ENCODE data around the gene PNMT.

PNMT gene, protein sequence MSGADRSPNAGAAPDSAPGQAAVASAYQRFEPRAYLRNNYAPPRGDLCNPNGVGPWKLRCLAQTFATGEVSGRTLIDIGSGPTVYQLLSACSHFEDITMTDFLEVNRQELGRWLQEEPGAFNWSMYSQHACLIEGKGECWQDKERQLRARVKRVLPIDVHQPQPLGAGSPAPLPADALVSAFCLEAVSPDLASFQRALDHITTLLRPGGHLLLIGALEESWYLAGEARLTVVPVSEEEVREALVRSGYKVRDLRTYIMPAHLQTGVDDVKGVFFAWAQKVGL

DNA sequence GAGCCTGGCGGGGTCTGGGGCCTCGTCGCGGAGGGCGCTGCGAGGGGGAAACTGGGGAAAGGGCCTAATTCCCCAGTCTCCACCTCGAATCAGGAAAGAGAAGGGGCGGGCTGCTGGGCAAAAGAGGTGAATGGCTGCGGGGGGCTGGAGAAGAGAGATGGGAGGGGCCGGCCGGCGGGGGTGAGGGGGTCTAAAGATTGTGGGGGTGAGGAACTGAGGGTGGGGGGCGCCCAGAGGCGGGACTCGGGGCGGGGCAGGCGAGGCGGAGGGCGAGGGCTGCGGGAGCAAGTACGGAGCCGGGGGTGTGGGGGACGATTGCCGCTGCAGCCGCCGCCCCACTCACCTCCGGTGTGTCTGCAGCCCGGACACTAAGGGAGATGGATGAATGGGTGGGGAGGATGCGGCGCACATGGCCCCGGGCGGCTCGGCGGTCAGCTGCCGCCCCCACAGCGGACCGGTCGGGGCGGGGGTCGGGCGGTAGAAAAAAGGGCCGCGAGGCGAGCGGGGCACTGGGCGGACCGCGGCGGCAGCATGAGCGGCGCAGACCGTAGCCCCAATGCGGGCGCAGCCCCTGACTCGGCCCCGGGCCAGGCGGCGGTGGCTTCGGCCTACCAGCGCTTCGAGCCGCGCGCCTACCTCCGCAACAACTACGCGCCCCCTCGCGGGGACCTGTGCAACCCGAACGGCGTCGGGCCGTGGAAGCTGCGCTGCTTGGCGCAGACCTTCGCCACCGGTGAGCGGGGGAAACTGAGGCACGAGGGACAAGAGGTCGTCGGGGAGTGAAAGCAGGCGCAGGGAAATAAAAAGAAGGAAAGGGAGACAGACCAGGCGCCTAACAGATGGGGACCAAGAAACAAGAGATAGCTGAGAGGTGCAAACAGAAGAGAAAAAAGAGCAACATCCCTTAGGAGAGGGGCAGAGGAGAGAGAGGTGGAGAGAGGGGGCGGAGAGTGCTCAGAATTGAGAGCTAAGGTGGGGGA, at the start of gene PNMT:
PNMT (plus strand) TSS at position 509 of the 980 bp plus-strand sequence; CDS start at position 532, 23 bp downstream.
- H3K27ac ChIP-seq = no peak within 1 kb of the TSS
- DNase-seq (ENCODE audit: low read depth, low spot score) = no peak

DNA sequence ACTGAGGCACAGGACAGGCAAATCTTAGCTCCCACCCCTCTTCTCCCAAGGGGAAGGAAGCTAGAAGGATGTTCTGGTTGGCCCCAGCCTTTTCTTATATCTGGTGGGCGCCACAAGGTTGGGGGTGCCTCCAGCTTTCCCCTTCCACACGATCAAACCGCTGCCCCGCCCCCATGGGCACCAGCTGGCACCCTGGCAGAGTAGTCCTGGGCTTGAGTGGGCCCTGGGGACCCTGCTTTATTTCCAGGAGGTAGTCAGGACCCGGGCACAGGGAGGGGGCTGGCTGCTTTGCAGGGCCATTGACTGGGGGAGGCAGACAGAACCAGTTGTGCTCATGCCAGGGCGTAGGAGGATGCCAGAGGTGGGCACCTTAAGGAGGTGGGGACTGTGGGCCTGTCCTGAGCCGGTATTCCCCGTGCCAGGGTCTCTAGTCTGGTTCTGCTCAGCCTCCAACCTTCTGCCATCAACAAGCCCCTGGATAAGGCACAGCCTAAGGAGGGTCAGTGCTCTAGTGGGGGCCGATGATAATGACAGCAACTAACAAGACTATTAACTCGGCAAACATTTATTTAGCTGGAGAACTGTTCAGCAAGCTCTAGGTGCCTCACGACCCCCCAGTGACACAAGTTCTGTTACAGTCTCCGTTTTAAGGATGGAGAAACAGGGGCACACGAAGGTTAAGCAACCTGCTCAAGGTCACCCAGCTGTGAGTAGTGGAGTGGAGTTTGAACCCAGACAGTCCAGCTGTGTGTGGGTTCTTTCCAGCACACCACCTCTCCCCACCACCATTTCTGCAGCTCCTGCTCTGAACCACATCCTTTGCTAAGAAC, 49.1 kb upstream of the PNMT start:
- DNase-seq (ENCODE audit: low read depth, low spot score) = no peak

DNA sequence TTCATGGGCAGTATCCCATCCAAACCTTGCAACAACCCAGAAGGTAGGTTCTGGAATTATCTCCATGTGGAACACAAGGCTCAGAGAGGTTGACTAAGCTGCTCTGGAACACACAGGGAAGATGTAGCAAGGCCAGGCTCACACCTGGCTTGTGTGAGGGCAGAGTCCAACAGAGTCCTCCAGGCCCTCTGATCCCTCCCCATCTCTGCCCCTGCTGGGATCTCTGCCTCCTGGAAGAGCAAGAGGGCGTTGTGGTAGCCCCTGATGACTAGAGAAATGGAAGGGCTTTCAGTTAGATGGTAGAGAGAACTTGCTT, 48.5 kb upstream of the PNMT start:
- no peak for DNase-seq (ENCODE audit: low read depth, low spot score)
- H3K27ac ChIP-seq = no peak overlapping the region

More for the DNA sequence above, 49.1 kb upstream of the PNMT start:
- no peak overlapping the region for H3K27ac ChIP-seq

DNA sequence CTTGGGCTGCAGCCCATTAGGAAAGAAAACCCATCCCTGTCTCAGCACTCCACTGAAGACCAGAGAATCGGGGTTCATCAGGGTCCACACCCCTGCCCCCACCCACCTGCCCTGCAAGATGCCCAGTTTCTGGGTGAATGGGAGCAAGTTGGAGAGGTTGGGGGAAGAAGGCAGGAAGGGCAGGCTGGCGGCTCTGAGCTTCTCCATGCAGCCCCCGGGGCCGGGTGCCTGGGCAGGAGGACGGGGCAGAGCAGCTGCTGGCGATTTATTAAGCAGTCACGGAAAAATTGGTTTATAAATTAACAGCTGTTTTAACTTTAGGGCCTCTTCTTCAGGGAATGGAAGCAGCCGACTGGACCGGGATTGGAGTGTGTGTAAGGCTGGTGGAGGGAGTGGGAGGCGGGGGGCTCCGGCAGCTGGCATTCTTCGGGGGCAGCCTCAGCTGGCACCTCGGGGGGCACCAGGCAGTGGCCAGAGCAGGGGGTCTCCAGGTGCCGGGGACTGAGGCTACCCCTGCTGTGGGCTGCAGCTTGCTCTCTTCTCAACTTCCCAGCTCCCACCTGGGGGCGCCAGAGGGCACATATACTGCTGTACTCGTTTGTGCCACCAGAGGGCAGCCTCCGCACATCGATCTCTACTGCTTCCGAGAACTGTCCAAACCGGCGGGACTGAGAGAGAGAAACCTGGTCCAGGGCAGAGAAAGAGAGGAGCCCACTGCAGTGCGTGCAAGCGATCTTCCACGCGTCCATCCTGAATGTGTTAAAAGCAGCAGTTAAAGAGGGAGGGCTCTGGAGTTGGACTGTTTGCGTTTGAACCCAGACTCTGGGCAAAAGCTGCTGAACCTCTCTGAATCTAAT, 46.5 kb upstream of the PNMT start:
- no peak for DNase-seq (ENCODE audit: low read depth, low spot score)
- no peak overlapping the region for H3K27ac ChIP-seq

DNA sequence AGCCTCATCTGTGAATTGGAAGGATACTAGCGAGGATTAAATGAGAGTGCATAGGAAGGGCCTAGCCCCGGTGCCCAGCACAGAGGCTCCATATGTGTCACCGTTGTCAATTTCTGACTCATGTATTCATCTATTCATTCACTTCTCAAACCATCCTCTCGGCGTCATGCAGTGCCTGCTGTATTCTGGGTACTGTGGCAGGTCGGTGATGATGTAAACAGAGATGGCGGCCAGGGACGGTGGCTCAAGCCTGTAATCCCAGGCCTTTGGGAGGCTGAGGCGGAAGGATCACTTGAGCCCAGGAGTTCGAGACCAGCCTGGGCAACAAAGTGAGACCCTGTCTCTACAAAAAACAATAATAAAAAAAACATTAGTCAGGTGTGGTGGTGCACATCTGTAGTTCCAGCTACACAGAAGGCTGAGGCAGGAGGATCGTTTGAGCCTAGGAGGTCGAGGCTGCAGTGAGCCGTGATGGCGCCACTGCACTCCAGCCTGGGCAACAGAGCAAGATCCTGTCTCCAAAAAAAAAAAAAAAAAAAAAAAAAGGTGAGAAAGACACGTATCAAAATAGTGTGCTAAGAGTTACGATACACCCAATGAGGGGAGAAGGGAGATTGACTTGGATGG, 45.8 kb upstream of the PNMT start:
- no peak for DNase-seq (ENCODE audit: low read depth, low spot score)
- no peak overlapping the region for H3K27ac ChIP-seq

DNA sequence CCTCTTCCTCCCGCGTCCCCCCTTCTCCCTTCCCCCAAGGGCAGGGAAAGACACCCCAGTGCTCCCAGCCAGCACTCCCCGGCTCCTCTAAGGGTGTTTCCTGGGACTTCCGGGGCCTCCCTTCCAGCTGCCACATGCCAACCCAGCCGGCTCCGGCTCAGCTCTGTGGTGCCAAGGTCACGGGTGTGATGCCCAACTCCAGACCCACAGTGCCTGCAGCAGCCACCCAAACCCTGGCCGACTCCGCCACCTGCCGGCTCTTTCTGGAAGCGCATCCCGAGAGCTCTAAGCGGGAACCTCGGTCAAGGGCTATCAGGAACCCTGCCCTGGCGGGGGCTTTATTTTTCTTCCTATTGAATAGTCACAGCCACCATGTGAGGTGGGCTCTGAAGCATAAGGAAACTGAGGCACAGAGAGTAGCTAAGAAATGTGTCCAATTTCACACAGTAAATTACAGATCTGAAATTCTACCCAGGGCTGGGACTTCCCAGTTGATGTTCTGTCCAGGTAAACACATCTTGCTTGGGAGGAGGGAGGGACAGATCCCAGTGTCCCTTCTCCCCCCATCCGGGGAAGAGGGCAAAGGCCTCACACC, 44.8 kb upstream of the PNMT start:
- no peak for DNase-seq (ENCODE audit: low read depth, low spot score)
- no peak overlapping the region for H3K27ac ChIP-seq

DNA sequence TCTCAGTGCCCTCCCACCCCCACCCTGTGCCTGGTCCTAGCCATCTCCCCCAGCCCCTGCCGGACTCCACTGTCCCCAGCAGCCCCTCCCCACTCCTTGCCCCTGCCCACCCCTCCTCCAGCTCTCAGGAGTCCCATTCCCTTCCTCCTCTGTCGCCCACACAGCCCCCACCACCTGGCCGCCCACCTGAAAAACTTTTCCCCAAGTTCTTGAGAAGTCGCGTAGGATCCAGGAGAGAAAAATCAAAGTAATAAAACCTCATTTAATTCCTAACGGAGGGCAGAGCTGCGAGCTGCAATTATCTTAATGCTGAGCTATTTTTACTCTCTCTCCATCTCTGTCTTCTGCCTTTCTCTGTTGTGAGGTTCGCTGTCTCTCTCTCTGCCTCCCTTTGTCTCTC, 43.9 kb upstream of the PNMT start:
- H3K27ac ChIP-seq = no peak overlapping the region

DNA sequence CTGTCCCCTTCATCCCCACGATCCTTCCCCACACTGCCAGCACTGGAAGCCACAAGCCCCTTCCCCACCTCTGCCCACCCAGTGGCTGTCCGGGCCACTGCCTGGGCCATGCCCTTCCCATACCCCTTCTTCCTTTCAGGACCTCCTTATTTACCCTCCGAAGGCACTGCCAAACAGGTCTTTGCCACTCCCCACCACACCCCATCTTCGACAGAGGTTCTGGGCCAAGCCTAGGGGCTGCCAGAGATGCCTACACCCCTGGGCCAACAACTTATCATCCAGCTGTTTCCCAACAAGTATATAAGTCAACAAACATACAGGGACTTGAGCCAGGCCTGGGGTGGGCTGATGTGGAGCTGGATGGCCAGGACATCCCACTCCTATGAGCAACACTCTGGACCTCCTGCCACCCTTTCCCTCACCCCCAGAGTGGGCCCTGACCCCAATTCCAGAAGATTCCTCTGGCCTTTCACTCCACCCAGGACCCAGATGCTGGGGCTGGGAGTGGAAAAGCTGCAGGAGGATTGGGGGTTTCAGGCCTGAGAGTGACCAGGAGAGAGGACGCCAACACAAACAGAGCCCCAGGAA, 43.0 kb upstream of the PNMT start:
- DNase-seq (ENCODE audit: low read depth, low spot score) = no peak
- H3K27ac ChIP-seq = no peak overlapping the region

More for the DNA sequence above, 43.9 kb upstream of the PNMT start:
- DNase-seq (ENCODE audit: low read depth, low spot score) = no peak

DNA sequence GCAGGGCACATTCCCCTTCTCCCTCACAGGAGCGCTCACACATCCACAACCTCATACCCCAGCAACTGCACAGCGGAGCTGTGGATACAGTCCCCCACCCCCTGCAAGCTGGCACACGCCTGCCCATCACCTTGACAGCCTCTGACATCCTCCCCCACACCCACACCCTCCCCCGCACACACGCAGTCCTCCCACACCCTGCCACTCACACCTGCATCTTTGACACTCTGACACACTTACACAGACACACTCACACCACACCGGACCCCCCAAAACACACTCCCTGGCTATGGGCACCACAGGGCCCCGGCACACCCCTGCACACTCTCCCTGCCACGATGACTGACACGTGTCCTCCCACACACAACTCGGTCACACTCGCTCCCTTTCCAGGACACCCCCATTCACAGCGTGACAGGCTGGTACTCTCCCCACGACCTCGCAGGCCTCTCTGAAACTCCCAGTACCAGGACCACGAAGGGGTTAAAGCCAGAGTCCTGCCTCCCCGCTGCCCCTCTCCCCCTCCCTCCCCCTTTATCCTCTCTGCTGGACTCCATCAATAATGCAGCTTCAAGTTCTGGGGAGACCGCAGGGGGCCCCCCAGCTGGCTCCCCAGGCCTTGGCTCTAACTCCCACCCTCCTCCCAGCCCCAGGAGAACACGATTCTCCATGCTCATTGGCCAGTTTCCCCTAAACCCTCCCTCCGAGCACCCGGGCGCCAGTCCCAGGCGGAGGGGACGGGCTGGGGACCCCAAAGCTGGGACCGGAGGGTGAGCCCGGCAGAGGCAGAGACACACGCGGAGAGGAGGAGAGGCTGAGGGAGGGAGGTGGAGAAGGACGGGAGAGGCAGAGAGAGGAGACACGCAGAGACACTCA, 41.8 kb upstream of the PNMT start, which contains the start of gene PPP1R1B:
PPP1R1B (plus strand) TSS at position 782 of the 876 bp plus-strand sequence. CDS start 441 bp downstream, outside the sequence.
- no peak for DNase-seq (ENCODE audit: low read depth, low spot score)
- no peak within 1 kb of the TSS for H3K27ac ChIP-seq

DNA sequence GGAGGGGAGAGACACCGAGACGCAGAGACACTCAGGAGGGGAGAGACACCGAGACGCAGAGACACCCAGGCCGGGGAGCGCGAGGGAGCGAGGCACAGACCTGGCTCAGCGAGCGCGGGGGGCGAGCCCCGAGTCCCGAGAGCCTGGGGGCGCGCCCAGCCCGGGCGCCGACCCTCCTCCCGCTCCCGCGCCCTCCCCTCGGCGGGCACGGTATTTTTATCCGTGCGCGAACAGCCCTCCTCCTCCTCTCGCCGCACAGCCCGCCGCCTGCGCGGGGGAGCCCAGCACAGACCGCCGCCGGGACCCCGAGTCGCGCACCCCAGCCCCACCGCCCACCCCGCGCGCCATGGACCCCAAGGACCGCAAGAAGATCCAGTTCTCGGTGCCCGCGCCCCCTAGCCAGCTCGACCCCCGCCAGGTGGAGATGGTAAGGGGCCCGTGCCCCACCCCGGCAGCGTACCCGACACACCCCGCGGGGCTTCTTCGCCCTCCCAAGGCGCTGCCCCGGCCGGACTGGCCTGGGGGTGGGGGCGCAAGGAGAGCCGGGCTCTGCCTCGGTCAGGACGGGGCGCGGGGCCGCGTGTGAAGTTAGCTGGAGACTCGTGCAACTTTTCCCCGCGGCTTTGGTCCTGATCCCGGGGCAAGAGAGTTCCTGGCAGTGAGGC, 41.1 kb upstream of the PNMT start:
- no peak for DNase-seq (ENCODE audit: low read depth, low spot score)
- no peak overlapping the region for H3K27ac ChIP-seq

DNA sequence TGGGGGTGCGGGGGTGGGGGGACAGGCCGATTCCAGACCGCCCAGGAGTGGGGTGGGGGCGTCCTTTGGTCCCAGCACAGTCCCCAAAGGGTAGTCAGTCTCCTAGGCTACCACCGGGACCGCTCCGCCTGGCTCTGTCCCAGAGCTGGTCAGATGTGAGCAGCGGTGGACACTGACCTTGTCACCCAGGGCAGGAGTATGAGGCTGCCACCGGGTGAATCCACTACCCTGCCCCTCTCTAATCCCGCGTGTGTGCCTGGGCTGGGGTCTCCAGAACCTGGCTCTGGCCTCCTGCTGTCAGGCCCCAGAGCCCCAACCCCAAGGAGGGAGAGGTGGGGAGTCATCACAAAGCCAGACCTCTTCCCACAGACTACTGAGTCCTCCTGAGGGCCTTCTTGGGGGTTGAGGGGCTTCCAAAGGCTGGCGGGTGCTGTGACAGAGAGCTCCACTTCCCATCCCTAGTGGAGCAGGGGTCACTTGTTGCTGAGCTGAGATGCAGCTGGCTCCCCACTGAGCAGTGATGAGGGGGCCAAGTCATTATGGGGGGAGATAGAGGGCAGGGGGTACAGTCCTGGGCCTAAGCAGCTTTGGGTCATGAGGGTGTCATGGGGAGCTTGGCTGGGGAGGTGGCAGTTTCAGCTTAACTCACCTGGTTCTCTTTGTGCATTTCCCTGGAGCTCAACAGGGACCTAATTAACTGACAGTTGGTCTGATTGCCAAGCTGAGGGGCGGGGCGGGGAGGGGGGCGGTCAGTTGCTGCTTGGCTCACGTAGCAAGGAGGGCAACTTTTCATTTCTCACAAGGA, 40.3 kb upstream of the PNMT start:
- DNase-seq (ENCODE audit: low read depth, low spot score) = no peak
- H3K27ac ChIP-seq = no peak overlapping the region

DNA sequence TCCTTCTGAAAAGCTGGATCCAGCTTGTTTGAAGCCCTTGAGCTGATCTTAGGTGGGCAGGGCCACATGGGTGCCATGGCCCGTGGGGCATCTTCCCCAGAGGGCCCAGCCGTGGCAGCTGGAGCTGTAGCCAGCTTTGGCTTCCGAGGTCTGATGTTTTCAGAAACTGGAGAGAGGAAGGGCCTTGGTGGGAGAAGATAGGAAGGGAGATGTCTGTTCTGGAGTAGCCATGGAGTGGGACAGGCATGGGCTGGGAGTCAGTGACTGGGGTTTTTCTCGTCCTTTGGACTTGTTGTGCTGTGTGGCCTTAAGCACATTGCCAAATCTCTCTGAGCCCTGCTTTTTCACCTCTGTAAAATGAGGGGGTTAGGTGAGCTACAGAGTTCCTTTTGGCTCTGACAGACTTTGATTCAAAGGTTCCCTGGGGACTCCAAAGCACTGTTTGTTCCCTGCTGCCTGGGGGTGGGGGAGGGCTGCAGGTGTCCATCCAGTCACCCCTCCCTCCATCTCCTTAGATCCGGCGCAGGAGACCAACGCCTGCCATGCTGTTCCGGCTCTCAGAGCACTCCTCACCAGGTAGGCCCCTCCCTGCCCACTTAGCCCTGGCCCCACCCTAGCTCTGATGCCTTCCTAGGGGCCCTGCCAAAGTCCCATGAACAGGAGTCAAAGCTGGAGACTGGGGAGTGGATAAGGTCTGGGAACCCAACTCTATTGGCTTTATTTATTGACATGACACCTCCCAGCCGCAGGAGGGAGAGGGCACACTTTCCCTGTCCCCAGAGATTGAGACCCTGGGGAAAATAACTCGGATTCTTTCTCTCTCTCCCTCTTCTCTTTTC, 39.4 kb upstream of the PNMT start:
- no peak overlapping the region for H3K27ac ChIP-seq
- DNase-seq (ENCODE audit: low read depth, low spot score) = no peak

DNA sequence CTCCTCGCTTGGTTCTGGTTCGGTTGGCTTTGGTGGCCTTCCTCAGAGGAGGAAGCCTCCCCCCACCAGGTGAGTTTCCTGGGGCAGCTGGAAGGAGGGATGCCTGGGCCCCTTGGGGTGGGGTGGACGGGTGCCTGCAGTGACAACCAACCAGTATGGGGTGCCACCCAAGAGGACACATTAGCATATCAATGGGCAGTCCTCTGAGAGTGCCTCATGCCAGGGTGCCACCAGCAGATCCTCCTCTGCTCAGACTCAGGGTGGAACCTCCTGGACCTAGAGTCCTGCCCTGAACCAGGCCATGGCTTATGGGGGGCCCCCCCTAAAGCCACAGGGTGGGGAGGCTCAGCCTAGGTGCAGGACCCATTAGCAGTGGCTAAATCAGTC, 38.8 kb upstream of the PNMT start:
- no peak overlapping the region for H3K27ac ChIP-seq
- DNase-seq (ENCODE audit: low read depth, low spot score) = no peak

DNA sequence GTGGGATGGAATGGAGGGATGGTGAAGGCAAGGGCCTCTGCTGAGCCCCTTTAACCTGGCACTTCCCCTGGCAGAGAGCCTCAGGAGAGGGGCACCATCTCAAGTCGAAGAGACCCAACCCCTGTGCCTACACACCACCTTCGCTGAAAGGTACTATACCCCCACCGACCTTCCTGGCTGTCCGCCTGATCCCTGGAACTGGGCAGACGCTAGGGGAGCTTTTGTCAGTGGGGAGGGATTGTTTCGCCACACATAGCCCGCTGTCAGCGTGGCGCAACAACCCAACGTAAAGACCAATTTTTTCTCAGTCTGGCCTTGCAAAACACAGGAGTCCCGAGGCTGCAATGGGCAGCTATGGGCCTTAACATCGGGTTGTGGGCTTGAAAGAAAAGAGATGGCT, 38.4 kb upstream of the PNMT start:
- DNase-seq (ENCODE audit: low read depth, low spot score) = no peak
- no peak overlapping the region for H3K27ac ChIP-seq

DNA sequence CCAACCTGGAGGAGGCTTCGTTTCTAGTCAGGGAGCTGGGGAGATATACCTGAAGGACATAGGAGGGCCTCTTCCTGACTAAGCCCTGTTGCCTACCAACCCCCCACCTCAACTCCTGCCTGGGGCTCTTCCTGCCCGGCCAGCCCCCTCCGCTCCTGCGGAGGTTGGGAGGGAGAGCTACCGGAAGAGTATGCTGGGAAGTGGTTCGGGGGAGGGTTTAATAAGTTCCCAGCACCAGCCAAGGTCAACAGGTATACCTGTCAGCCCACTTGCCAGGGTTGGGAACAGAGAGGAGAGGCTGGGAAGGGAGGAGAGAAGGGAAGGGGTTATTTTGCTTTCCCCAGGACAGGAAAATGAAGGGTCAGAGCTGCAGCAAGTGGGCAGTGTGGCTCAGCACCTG, 36.9 kb upstream of the PNMT start:
- no peak overlapping the region for H3K27ac ChIP-seq
- no peak for DNase-seq (ENCODE audit: low read depth, low spot score)
